GM10847 (cell line): ENCODE data around the gene AP4S1.

ENCODE experiments used
- POLR2A ChIP-seq: IDR thresholded peaks from 2 replicates; pipeline ENCODE4 v1.6.1; 2011; ENCODE audit not compliant: insufficient read length; ENCODE audit errors: extremely low read depth

The AP4S1 gene

GRCh38 chr14:30999038-30999773 lies 26.2 kb upstream of the AP4S1 start:
- TF ChIP-seq POLR2A, result no peak

- no peak for TF ChIP-seq POLR2A
Observed at GRCh38 chr14:31000629-31001338, 24.7 kb upstream of the AP4S1 start.

GRCh38 chr14:31001339-31001658 lies 24.1 kb upstream of the AP4S1 start:
- TF ChIP-seq POLR2A, result no peak

GRCh38 chr14:31003284-31003683 lies 22.2 kb upstream of the AP4S1 start:
- no peak for TF ChIP-seq POLR2A

GRCh38 chr14:31006703-31007102 lies 18.7 kb upstream of the AP4S1 start:
- no peak for TF ChIP-seq POLR2A

GRCh38 chr14:31009836-31010574 lies 15.4 kb upstream of the AP4S1 start:
- TF ChIP-seq POLR2A, result no peak

GRCh38 chr14:31010935-31011334 lies 14.5 kb upstream of the AP4S1 start:
- TF ChIP-seq POLR2A, result no peak

GRCh38 chr14:31013841-31014240 lies 11.6 kb upstream of the AP4S1 start:
- TF ChIP-seq POLR2A, result no peak

GRCh38 chr14:31018057-31018645 lies 7.3 kb upstream of the AP4S1 start:
- TF ChIP-seq POLR2A, result no peak

- TF ChIP-seq POLR2A, result no peak
Observed at GRCh38 chr14:31020834-31021575, 4.4 kb upstream of the AP4S1 start.

- no peak for TF ChIP-seq POLR2A
Observed at GRCh38 chr14:31021576-31021949, 3.9 kb upstream of the AP4S1 start.

- TF ChIP-seq POLR2A, result no peak
Observed at GRCh38 chr14:31022386-31022785, 3.1 kb upstream of the AP4S1 start.

- no peak for TF ChIP-seq POLR2A
Observed at GRCh38 chr14:31024010-31024480, 1.4 kb upstream of the AP4S1 start.

- TF ChIP-seq POLR2A, result no peak
Observed at GRCh38 chr14:31024577-31025366, 677 bp upstream of the AP4S1 start.
